Renal pelvis (tissue), 4 donors: ENCODE data around the gene CHCHD4. TPM values are rescaled to one million over a fixed set of nuclear protein-coding genes. Genes with fewer than 3 reads are reported as not detected.

Experiments used
- DNase-seq: peaks from one replicate; pipeline ENCODE4 v3.0.0-alpha.2; 2013
- polyA plus RNA-seq, 3 donors: library from polyadenylated mRNA; unstranded; fragments of 120-200 nt; gene quantifications; one replicate each; pipeline ENCODE4 v1.2.1, GENCODE V29; 2013; ENCODE audit not compliant: insufficient read length in 3 of 3

The CHCHD4 gene
- polyA plus RNA-seq, 3 donors, result 17.9 to 19.9 (median 18.7) TPM

GRCh38 chr3:14152233-14152962, 27.7 kb upstream of the CHCHD4 start:
- no peak for DNase-seq

- DNase-seq, result no peak
Observed at GRCh38 chr3:14151471-14152083, 26.9 kb upstream of the CHCHD4 start.

GRCh38 chr3:14150491-14151230, 26.0 kb upstream of the CHCHD4 start:
- DNase-seq, result no peak

- no peak for DNase-seq
Observed at GRCh38 chr3:14150078-14150477, 25.4 kb upstream of the CHCHD4 start.

- DNase-seq, result no peak
Observed at GRCh38 chr3:14148041-14148985, 23.6 kb upstream of the CHCHD4 start.

- no peak for DNase-seq
Observed at GRCh38 chr3:14147617-14148016, 22.9 kb upstream of the CHCHD4 start.

GRCh38 chr3:14147066-14147435, 22.4 kb upstream of the CHCHD4 start:
- no peak for DNase-seq

- no peak for DNase-seq
Observed at GRCh38 chr3:14146381-14147065, 21.9 kb upstream of the CHCHD4 start.

GRCh38 chr3:14145670-14146380, 21.2 kb upstream of the CHCHD4 start:
- no peak for DNase-seq

- no peak for DNase-seq
Observed at GRCh38 chr3:14145236-14145635, 20.6 kb upstream of the CHCHD4 start.

- DNase-seq, result peak; percentile 93
Observed at GRCh38 chr3:14144423-14145075, 19.9 kb upstream of the CHCHD4 start.

GRCh38 chr3:14143271-14144225, 18.9 kb upstream of the CHCHD4 start:
- peak; percentile 33 for DNase-seq

- no peak for DNase-seq
Observed at GRCh38 chr3:14142567-14143270, 18.0 kb upstream of the CHCHD4 start.

- no peak for DNase-seq
Observed at GRCh38 chr3:14141602-14142341, 17.1 kb upstream of the CHCHD4 start.

GRCh38 chr3:14141144-14141543, 16.5 kb upstream of the CHCHD4 start:
- no peak for DNase-seq

GRCh38 chr3:14140668-14141067, 16.0 kb upstream of the CHCHD4 start:
- no peak for DNase-seq

- no peak for DNase-seq
Observed at GRCh38 chr3:14139771-14140170, 15.1 kb upstream of the CHCHD4 start.
